ENCODE results near the gene NAIF1.
A peak's percentile ranks its signal among the peaks of the same experiment; 100 is the strongest.

NAIF1 gene

DNA sequence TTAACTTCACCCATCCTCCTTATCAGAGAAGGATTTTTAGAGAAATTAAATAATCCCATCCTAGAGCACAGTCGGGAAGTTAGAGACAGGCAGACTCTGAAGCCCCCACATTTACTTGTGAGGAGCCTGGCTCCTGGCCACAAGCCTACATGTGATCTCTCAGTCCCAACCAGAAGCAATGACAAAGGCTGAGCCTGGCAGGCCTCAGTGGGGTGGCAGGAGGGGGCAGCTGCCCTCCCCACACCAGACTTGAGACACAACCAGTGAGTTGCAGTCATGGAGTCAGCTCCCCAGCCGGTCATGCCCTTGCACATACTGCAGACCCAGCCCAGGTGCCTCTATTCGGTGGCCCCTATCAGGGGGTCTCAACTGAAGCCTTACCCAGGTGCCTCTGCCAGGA lies 11.0 kb downstream of the NAIF1 start:
- TF ChIP-seq, protein P1, sequence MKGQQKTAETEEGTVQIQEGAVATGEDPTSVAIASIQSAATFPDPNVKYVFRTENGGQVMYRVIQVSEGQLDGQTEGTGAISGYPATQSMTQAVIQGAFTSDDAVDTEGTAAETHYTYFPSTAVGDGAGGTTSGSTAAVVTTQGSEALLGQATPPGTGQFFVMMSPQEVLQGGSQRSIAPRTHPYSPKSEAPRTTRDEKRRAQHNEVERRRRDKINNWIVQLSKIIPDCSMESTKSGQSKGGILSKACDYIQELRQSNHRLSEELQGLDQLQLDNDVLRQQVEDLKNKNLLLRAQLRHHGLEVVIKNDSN (IDR thresholded peaks at IDR 0.05), result no peak
- no peak for TF ChIP-seq EP300 (IDR thresholded peaks at IDR 0.05; ENCODE audit: borderline replicate concordance)
- TF ChIP-seq, protein P2, sequence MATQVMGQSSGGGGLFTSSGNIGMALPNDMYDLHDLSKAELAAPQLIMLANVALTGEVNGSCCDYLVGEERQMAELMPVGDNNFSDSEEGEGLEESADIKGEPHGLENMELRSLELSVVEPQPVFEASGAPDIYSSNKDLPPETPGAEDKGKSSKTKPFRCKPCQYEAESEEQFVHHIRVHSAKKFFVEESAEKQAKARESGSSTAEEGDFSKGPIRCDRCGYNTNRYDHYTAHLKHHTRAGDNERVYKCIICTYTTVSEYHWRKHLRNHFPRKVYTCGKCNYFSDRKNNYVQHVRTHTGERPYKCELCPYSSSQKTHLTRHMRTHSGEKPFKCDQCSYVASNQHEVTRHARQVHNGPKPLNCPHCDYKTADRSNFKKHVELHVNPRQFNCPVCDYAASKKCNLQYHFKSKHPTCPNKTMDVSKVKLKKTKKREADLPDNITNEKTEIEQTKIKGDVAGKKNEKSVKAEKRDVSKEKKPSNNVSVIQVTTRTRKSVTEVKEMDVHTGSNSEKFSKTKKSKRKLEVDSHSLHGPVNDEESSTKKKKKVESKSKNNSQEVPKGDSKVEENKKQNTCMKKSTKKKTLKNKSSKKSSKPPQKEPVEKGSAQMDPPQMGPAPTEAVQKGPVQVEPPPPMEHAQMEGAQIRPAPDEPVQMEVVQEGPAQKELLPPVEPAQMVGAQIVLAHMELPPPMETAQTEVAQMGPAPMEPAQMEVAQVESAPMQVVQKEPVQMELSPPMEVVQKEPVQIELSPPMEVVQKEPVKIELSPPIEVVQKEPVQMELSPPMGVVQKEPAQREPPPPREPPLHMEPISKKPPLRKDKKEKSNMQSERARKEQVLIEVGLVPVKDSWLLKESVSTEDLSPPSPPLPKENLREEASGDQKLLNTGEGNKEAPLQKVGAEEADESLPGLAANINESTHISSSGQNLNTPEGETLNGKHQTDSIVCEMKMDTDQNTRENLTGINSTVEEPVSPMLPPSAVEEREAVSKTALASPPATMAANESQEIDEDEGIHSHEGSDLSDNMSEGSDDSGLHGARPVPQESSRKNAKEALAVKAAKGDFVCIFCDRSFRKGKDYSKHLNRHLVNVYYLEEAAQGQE (IDR thresholded peaks at IDR 0.05; ENCODE audit: low read depth), result no peak
- TF ChIP-seq FOXM1 (IDR thresholded peaks at IDR 0.05; ENCODE audit: borderline replicate concordance, low read depth), result no peak
- no peak for TF ChIP-seq YY1 (IDR thresholded peaks at IDR 0.05; ENCODE audit: low read depth)
- TF ChIP-seq CREB1 (IDR thresholded peaks at IDR 0.05; ENCODE audit: low read depth), result no peak
- no peak for TF ChIP-seq CEBPB (IDR thresholded peaks at IDR 0.05)
- TF ChIP-seq, protein P3, sequence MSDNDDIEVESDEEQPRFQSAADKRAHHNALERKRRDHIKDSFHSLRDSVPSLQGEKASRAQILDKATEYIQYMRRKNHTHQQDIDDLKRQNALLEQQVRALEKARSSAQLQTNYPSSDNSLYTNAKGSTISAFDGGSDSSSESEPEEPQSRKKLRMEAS (IDR thresholded peaks at IDR 0.05), result no peak
- no peak for TF ChIP-seq NFIC (IDR thresholded peaks at IDR 0.05)
- no peak for TF ChIP-seq RAD21 (IDR thresholded peaks at IDR 0.05; ENCODE audit: low read depth)
- TF ChIP-seq TEAD4 (IDR thresholded peaks at IDR 0.05), result no peak

DNA sequence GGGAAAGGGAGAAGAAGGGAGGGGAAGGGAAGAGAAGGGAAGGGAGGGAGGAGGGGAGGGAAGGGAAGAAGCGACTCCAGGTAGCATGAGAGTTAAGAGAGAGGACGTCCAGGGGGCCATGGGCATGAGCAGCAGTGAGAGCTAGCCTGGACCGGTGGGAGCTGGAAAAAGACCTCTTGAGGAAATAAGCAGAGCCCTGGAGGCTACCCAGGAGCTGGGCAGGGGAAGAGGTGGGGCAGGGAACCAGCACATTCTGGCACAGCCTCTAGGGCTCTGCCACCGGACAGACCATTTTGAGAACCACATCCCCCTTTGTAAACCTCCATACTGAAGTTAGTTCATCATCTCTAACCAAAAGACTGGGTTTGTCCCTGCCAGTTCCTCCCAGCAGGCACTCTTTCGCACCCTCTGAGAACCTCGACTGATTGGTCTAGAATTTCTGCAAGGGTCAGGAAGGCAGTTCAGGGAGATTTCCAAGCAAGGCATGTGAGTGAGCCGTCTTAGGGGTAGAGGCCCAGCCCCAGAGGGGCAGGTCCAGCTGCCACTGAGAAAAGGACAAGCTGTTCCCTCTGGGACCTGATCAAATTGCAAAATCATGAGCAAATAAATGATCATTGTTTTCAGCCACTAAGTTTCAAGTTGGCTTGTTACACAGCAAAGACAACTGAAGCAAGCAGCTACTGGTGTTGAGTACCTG lies 11.6 kb downstream of the NAIF1 start:
- TF ChIP-seq YY1 (IDR thresholded peaks at IDR 0.05; ENCODE audit: low read depth) (no peak), ZBTB7A (IDR thresholded peaks at IDR 0.05; ENCODE audit: low read depth) (no peak), EP300 (IDR thresholded peaks at IDR 0.05; ENCODE audit: borderline replicate concordance) (no peak), NFIC (IDR thresholded peaks at IDR 0.05) (no peak), FOXM1 (IDR thresholded peaks at IDR 0.05; ENCODE audit: borderline replicate concordance, low read depth) (no peak), TEAD4 (IDR thresholded peaks at IDR 0.05) (no peak), RAD21 (IDR thresholded peaks at IDR 0.05; ENCODE audit: low read depth) (no peak)
- TF ChIP-seq, protein P3 (IDR thresholded peaks at IDR 0.05), result no peak

DNA sequence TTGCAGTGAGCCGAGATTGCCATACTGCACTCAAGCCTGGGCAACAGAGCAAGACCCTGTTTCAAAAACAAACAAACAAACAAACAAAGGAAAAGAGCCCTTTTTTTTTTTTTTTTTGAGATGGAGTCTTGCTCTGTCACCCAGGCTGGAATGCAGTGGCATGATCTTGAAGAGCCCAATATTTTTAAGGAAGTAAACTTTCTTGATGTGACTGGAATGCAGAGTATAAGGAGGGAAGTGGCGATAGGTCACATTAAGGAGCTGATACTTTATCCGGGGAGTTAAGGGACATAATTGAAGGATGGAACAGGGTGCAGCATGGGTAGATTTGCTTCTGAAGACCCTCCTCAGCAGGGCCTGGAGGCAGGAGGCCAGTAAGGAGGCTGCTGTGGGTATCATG lies 13.0 kb downstream of the NAIF1 start:
- no peak for TF ChIP-seq ZBTB7A (IDR thresholded peaks at IDR 0.05; ENCODE audit: low read depth)
- no peak for TF ChIP-seq TCF12 (IDR thresholded peaks at IDR 0.05; ENCODE audit: low read depth)
- no peak for TF ChIP-seq EGR1 (IDR thresholded peaks at IDR 0.05)

DNA sequence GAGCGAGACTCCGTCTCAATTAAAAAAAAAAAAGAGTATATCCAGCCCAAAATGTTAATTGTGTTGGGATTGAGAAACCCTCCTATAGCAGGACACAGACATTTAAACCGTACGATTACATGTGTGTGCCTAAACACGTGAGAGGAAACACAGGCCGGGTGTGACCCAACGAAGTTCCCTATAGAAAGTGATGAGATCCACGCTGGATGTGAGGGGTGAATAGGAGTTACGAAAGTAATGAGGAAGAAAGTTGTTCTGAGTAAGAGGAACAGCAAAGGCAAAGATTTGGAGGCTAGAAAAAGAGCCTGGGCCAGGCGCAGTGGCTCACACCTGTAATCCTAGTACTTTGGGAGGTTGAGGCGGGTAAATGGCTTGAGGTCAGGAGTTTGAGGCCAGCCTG lies 13.6 kb downstream of the NAIF1 start:
- TF ChIP-seq TCF12 (IDR thresholded peaks at IDR 0.05; ENCODE audit: low read depth) (no peak), NFIC (IDR thresholded peaks at IDR 0.05) (no peak), EGR1 (IDR thresholded peaks at IDR 0.05) (no peak), CEBPB (IDR thresholded peaks at IDR 0.05) (no peak), ZBTB7A (IDR thresholded peaks at IDR 0.05; ENCODE audit: low read depth) (no peak), RAD21 (IDR thresholded peaks at IDR 0.05; ENCODE audit: low read depth) (no peak)
- TF ChIP-seq, protein P3 (IDR thresholded peaks at IDR 0.05), result no peak
- TF ChIP-seq, protein P2 (IDR thresholded peaks at IDR 0.05; ENCODE audit: low read depth), result no peak

DNA sequence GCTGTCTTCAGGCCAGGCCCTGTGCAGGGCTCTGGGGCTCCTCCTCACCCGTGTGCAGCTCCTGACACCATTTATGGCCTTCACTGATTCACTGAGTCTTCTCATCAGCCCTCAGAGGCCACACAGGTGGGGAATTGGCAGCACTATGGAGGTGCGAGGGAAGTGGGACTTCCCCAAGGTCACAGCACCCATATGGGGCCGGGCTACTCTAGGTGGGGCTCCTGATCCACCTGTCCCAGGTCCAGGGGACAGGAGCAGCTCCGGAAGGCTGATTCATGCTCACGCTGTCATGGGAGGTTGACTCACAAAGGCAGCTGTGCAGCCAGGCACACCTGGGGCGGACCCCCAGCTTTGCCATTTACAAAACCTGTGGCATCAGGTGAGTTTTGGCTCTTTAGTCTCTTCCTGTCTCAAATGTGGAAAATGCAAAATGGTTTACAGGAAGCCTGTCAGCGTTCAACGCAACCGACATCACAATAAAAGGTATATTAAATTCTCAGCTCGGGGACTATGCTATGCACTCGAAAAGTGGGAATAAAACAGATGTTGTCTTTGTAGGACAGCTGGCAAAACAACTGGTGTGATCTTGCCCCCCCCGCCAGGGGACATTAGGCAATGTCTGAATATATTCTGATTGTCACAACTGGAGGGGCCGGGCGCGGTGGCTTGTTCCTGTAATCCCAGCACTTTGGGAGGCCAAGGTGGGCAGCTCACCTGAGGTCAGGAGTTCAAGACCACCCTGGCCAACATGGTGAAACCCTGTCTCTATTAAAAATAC lies 15.0 kb downstream of the NAIF1 start:
- TF ChIP-seq RAD21 (IDR thresholded peaks at IDR 0.05; ENCODE audit: low read depth), result peak; percentile 25; the same call in 1 of the 2 replicates
- TF ChIP-seq FOXM1 (IDR thresholded peaks at IDR 0.05; ENCODE audit: borderline replicate concordance, low read depth), result peak; percentile 56
- TF ChIP-seq EP300 (IDR thresholded peaks at IDR 0.05; ENCODE audit: borderline replicate concordance), result peak; percentile 82
- no peak for TF ChIP-seq EGR1 (IDR thresholded peaks at IDR 0.05)
- TF ChIP-seq TEAD4 (IDR thresholded peaks at IDR 0.05), result no peak
- TF ChIP-seq YY1 (IDR thresholded peaks at IDR 0.05; ENCODE audit: low read depth), result 0 out of 2 replicates have a peak, but pooled peaks have one; percentile 13
- TF ChIP-seq NFIC (IDR thresholded peaks at IDR 0.05), result peak; percentile 48; the same call in 1 of the 2 replicates
- TF ChIP-seq, protein P2 (IDR thresholded peaks at IDR 0.05; ENCODE audit: low read depth), result no peak
- no peak for TF ChIP-seq CEBPB (IDR thresholded peaks at IDR 0.05)
- no peak for TF ChIP-seq CREB1 (IDR thresholded peaks at IDR 0.05; ENCODE audit: low read depth)
- TF ChIP-seq TCF12 (IDR thresholded peaks at IDR 0.05; ENCODE audit: low read depth), result peak; percentile 84

Measured in Ishikawa (cell line).